ENCODE results near the gene TMPRSS3.
A peak's percentile ranks its signal among the peaks of the same experiment; 100 is the strongest.

The TMPRSS3 gene

GRCh38 chr21:42373196-42373907 is 22.5 kb downstream of the TMPRSS3 start:
- no peaks in the 10 kb centered on the region for H3K36me3 ChIP-seq (ENCODE audit: control insufficient read depth, insufficient read depth, low read length)
- peaks cover 69% of the 10 kb centered on the region for H3K4me1 ChIP-seq (ENCODE audit: control insufficient read depth, insufficient read depth, low read length)
- H3K27me3 ChIP-seq (ENCODE audit: control insufficient read depth, insufficient read depth, low read length): no peaks in the 10 kb centered on the region
- no peak overlapping the region for H3K9ac ChIP-seq (ENCODE audit: low read length)
- no peak overlapping the region for H3K4me3 ChIP-seq (ENCODE audit: low read length)
- no peaks in the 10 kb centered on the region for H3K9me3 ChIP-seq (ENCODE audit: control insufficient read depth, low read length)

- H3K36me3 ChIP-seq (ENCODE audit: control insufficient read depth, insufficient read depth, low read length): peaks cover 2% of the 10 kb centered on the region
- H3K27me3 ChIP-seq (ENCODE audit: control insufficient read depth, insufficient read depth, low read length): no peaks in the 10 kb centered on the region
- H3K9ac ChIP-seq (ENCODE audit: low read length): peak overlapping the region; percentile 55
- H3K4me1 ChIP-seq (ENCODE audit: control insufficient read depth, insufficient read depth, low read length): peaks cover 68% of the 10 kb centered on the region
- H3K4me3 ChIP-seq (ENCODE audit: low read length): no peak overlapping the region
- H3K9me3 ChIP-seq (ENCODE audit: control insufficient read depth, low read length): no peaks in the 10 kb centered on the region
These were observed 24.8 kb downstream of the TMPRSS3 start for GRCh38 chr21:42370894-42371654.

GRCh38 chr21:42369821-42370220 is 26.0 kb downstream of the TMPRSS3 start:
- H3K4me3 ChIP-seq (ENCODE audit: low read length): no peak overlapping the region
- peak overlapping the region; percentile 55 for H3K9ac ChIP-seq (ENCODE audit: low read length)
- H3K9me3 ChIP-seq (ENCODE audit: control insufficient read depth, low read length): no peaks in the 10 kb centered on the region
- peaks cover 11% of the 10 kb centered on the region for H3K36me3 ChIP-seq (ENCODE audit: control insufficient read depth, insufficient read depth, low read length)
- peaks cover 61% of the 10 kb centered on the region for H3K4me1 ChIP-seq (ENCODE audit: control insufficient read depth, insufficient read depth, low read length)
- H3K27me3 ChIP-seq (ENCODE audit: control insufficient read depth, insufficient read depth, low read length): no peaks in the 10 kb centered on the region

GRCh38 chr21:42367367-42368165 is 28.3 kb downstream of the TMPRSS3 start:
- Histone ChIP-seq H3K9me3 (ENCODE audit: control insufficient read depth, low read length) (no peaks in the 10 kb centered on the region), H3K9ac (ENCODE audit: low read length) (peak overlapping the region; percentile 58), H3K36me3 (ENCODE audit: control insufficient read depth, insufficient read depth, low read length) (peaks cover 11% of the 10 kb centered on the region), H3K4me3 (ENCODE audit: low read length) (peak overlapping the region; percentile 3), H3K4me1 (ENCODE audit: control insufficient read depth, insufficient read depth, low read length) (peaks cover 58% of the 10 kb centered on the region), H3K27me3 (ENCODE audit: control insufficient read depth, insufficient read depth, low read length) (no peaks in the 10 kb centered on the region)

- no peaks in the 10 kb centered on the region for H3K9me3 ChIP-seq (ENCODE audit: control insufficient read depth, low read length)
- peaks cover 53% of the 10 kb centered on the region for H3K4me1 ChIP-seq (ENCODE audit: control insufficient read depth, insufficient read depth, low read length)
- peak within 1 kb of the TSS; percentile 99 for H3K9ac ChIP-seq (ENCODE audit: low read length)
- no peaks in the 10 kb centered on the region for H3K27me3 ChIP-seq (ENCODE audit: control insufficient read depth, insufficient read depth, low read length)
- H3K4me3 ChIP-seq (ENCODE audit: low read length): peak within 1 kb of the TSS; percentile 89
- peaks cover 11% of the 10 kb centered on the region for H3K36me3 ChIP-seq (ENCODE audit: control insufficient read depth, insufficient read depth, low read length)
These were observed 29.4 kb downstream of the TMPRSS3 start, which contains the start of gene TFF1 for GRCh38 chr21:42366292-42367010. Gene TFF1, minus strand, starts transcription at chr21:42366535. Its CDS starts 40 bp downstream, at chr21:42366495.

GRCh38 chr21:42365770-42366169 is 30.1 kb downstream of the TMPRSS3 start:
- H3K27me3 ChIP-seq (ENCODE audit: control insufficient read depth, insufficient read depth, low read length): no peaks in the 10 kb centered on the region
- H3K4me1 ChIP-seq (ENCODE audit: control insufficient read depth, insufficient read depth, low read length): peaks cover 46% of the 10 kb centered on the region
- peak overlapping the region; percentile 89 for H3K4me3 ChIP-seq (ENCODE audit: low read length)
- peaks cover 11% of the 10 kb centered on the region for H3K36me3 ChIP-seq (ENCODE audit: control insufficient read depth, insufficient read depth, low read length)
- no peaks in the 10 kb centered on the region for H3K9me3 ChIP-seq (ENCODE audit: control insufficient read depth, low read length)
- H3K9ac ChIP-seq (ENCODE audit: low read length): peak overlapping the region; percentile 99

- H3K4me3 ChIP-seq (ENCODE audit: low read length): peak overlapping the region; percentile 89
- no peaks in the 10 kb centered on the region for H3K27me3 ChIP-seq (ENCODE audit: control insufficient read depth, insufficient read depth, low read length)
- H3K9ac ChIP-seq (ENCODE audit: low read length): peak overlapping the region; percentile 99
- H3K4me1 ChIP-seq (ENCODE audit: control insufficient read depth, insufficient read depth, low read length): peaks cover 34% of the 10 kb centered on the region
- H3K9me3 ChIP-seq (ENCODE audit: control insufficient read depth, low read length): no peaks in the 10 kb centered on the region
- peaks cover 11% of the 10 kb centered on the region for H3K36me3 ChIP-seq (ENCODE audit: control insufficient read depth, insufficient read depth, low read length)
These were observed 31.5 kb downstream of the TMPRSS3 start for GRCh38 chr21:42364304-42364865.

- Histone ChIP-seq H3K4me1 (ENCODE audit: control insufficient read depth, insufficient read depth, low read length) (peaks cover 38% of the 10 kb centered on the region), H3K27me3 (ENCODE audit: control insufficient read depth, insufficient read depth, low read length) (no peaks in the 10 kb centered on the region), H3K4me3 (ENCODE audit: low read length) (peak overlapping the region; percentile 16), H3K9me3 (ENCODE audit: control insufficient read depth, low read length) (no peaks in the 10 kb centered on the region), H3K9ac (ENCODE audit: low read length) (peak overlapping the region; percentile 99), H3K36me3 (ENCODE audit: control insufficient read depth, insufficient read depth, low read length) (peaks cover 11% of the 10 kb centered on the region)
These were observed 32.5 kb downstream of the TMPRSS3 start for GRCh38 chr21:42363312-42363711.

GRCh38 chr21:42362700-42363099 is 33.2 kb downstream of the TMPRSS3 start:
- H3K9ac ChIP-seq (ENCODE audit: low read length): peak overlapping the region; percentile 99
- no peaks in the 10 kb centered on the region for H3K9me3 ChIP-seq (ENCODE audit: control insufficient read depth, low read length)
- no peaks in the 10 kb centered on the region for H3K27me3 ChIP-seq (ENCODE audit: control insufficient read depth, insufficient read depth, low read length)
- peaks cover 38% of the 10 kb centered on the region for H3K4me1 ChIP-seq (ENCODE audit: control insufficient read depth, insufficient read depth, low read length)
- peaks cover 11% of the 10 kb centered on the region for H3K36me3 ChIP-seq (ENCODE audit: control insufficient read depth, insufficient read depth, low read length)
- H3K4me3 ChIP-seq (ENCODE audit: low read length): peak overlapping the region; percentile 16

GRCh38 chr21:42362198-42362597 is 33.7 kb downstream of the TMPRSS3 start:
- Histone ChIP-seq H3K4me3 (ENCODE audit: low read length) (no peak overlapping the region), H3K9ac (ENCODE audit: low read length) (no peak overlapping the region), H3K27me3 (ENCODE audit: control insufficient read depth, insufficient read depth, low read length) (no peaks in the 10 kb centered on the region), H3K9me3 (ENCODE audit: control insufficient read depth, low read length) (no peaks in the 10 kb centered on the region), H3K4me1 (ENCODE audit: control insufficient read depth, insufficient read depth, low read length) (peaks cover 37% of the 10 kb centered on the region), H3K36me3 (ENCODE audit: control insufficient read depth, insufficient read depth, low read length) (peaks cover 11% of the 10 kb centered on the region)

- H3K27me3 ChIP-seq (ENCODE audit: control insufficient read depth, insufficient read depth, low read length): no peaks in the 10 kb centered on the region
- H3K9ac ChIP-seq (ENCODE audit: low read length): no peak overlapping the region
- no peak overlapping the region for H3K4me3 ChIP-seq (ENCODE audit: low read length)
- no peaks in the 10 kb centered on the region for H3K9me3 ChIP-seq (ENCODE audit: control insufficient read depth, low read length)
- H3K36me3 ChIP-seq (ENCODE audit: control insufficient read depth, insufficient read depth, low read length): peaks cover 11% of the 10 kb centered on the region
- H3K4me1 ChIP-seq (ENCODE audit: control insufficient read depth, insufficient read depth, low read length): peaks cover 38% of the 10 kb centered on the region
These were observed 34.6 kb downstream of the TMPRSS3 start for GRCh38 chr21:42361286-42361685.
